Ecto neural progenitor cell (in vitro differentiated cells): Measurements from ENCODE around the gene ALKBH5.
A peak's percentile ranks its signal among the peaks of the same experiment; 100 is the strongest.

Source experiments
- DNase-seq: peaks from one replicate; pipeline ENCODE4 v3.0.0-alpha.2; 2018; ENCODE audit warnings: low spot score

Gene ALKBH5

DNA sequence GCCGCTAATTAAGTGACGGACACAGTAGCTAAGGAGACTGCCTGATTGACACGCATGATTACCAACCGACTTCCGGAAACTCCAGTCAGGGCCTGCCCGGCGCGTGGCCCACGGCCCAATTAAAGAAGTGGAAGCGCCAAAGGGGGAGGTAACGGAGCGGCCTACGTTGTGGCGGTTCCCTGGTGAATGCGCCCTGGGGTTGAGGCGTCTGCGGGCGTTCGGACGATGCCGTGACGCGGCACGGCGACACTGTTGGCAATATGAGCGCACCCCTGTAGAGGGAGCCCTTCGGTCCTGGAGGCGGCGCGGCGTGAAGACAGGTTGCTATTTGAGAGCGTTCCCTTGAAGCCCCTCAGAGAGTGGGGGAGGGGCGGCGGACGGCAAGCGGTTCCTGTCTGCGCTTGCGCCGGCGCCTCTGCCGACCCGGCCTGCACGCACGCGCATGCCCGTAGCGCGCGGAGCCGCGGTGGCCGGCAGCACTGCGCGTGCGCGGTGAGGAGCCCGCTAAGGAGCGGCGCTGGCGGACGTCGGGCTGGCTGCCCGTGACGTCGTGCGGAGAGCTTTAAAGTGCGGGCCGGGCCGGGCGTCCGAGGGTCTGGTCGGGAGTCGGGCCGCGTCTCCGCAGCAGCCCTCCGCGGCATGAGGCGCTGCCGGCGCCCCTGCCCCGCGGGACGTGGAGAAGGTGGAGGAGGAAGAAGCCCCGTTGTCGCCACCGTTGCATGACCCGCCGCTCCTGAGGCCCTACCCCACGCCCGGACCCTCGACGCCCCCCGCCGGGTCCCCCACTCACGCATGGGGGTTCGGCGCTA, at the start of gene ALKBH5:
TSS of gene ALKBH5 (plus strand) at position 495 of the 809 bp plus-strand sequence. CDS start 416 bp downstream, outside the sequence.
- peak; percentile 99 for DNase-seq

DNA sequence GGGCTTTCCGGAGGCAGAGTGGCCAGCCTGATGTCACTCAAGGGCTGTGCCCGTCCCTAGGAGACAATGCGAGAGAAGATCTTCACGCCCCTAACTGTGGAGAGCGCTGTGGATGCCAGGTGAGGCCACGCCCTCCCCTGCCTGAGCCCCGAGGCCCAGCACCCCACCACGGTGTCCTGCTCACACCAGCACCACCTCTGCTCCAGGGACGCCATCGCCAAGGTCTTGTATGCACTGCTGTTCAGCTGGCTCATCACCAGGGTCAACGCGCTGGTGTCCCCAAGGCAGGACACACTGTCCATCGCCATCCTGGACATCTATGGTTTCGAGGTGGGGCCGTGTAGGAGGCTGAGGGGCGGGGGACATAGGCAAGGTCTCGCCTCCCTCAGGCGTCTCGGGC, 47.3 kb upstream of the ALKBH5 start:
- no peak for DNase-seq

DNA sequence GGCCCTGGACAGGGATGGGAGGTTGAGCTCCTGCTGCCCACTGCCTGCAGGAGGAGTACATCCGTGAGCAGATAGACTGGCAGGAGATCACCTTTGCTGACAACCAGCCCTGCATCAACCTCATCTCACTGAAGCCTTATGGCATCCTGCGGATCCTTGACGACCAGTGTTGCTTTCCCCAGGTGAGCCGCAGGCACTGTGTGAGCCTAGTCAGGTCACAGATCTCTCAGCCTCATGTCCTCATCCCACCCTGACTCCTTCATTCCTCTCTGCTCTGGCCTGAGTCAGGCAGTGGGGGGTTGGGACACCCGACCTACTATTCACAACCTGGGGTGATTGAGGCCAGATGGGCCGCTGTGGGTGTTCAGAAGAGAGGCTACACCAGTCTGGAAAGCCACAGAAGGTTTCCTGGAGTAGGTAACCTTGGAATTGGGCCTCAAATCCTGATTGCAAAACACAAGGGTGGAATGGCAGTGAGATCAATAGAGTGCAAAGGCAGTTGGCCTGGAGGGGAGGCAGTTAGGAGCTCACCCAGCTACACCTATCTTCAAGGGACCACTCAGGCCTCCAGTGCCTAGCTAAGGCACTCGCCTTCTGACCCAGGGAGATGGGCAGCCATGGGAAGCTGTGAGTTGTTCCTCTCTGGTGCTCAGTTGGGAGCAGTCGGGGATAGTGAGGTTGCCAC, 45.4 kb upstream of the ALKBH5 start:
- DNase-seq: no peak

DNA sequence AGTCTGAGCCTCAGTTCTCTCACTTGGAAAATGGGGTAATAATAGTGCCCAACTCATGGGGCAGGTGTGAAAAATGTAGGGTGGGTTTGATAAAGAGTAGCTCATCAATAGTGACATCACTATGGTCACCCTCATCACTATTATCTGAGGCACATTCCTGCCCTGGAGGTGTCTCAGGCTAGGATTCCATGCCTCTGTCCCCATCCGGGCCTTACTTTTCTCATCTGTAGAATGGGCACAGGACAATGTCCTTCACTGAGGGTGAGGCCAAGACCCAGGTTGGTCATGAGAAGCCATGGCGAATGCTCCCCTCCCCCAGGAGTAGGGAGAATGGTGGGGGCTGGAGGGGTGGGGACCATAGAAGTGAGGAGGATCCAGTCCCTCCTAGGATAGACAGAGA, 44.5 kb upstream of the ALKBH5 start:
- DNase-seq: no peak

DNA sequence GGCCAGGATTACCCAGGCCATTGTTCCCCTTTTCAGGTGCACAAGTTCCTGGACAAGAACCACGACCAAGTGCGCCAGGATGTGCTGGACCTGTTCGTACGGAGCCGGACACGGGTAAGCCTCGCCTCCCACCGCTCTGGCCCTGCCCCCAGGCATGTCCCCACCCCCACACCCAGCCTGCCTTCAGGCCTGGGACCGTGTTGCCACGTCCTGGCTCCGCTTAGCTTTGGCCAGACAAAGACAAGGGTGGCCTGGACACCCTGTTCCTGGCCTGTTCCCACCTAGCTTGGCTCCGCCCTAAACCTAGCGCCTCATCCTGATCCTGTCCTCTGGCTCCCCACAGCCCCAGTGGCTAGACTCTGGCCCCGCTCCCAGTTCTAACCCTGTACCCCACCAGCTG, 44.1 kb upstream of the ALKBH5 start:
- no peak for DNase-seq

DNA sequence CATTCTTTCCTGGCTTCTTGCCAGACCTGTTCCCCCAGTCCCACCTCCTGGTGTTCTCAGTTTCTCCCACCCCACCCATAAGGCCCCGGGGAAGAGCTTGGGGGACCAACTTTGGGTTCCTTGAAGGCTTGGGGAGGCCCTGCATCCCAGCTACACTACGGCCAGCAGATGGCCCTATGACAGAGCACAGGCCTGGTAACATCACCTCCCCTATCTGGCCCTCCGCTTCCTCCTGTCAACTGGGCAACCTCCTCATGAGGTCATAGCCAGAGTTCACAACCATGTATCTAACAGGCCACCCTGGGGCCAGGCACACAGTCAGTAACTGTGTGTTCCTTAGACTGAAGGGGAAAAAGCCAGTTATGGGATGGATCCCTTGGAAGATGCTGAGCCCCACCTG, 43.7 kb upstream of the ALKBH5 start:
- DNase-seq: no peak

DNA sequence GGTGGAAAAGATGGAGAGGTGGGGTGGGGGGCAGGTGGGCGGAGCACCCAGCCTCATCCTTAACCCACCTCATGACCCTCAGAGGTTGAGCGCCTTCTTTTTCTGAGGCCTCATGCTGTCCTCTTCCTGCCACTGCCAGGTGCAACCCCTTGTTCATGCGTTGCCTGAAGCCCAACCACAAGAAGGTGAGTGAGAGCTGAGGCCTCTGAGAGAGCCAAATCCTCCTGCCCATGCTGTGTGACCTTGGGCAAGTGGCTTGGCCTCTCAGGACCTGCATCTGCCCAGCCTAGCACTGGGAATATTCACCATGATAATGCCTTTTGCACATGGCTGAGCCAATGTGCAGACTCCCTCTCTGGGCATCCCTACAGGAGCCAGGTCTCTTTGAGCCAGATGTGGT, 43.0 kb upstream of the ALKBH5 start:
- no peak for DNase-seq

DNA sequence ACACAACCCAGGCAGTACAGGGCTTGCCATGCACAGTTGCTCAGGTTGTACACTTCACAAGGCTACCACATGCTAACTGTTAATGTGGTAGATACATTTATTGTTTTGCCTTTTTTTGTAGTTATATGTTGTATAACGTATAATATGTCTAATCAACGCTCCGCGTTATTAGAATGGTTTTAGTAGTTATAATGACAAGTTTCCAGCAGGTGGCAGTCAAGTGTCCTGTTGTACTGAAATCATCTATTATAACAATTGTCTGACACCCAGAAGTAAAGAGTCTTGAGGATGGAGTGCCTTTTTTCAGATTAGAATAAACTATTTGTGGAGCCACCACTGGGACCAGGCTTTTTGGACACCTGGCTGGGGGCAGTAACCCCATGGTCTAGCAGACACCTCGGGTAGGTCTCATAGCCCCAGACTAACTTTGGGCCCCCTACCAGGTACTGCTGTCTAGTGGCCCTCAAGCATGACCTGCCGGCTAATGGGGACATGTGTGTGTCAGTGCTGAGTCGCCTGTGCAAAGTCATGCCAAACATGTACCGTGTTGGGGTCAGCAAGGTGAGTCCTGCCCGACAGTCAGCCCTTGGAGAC, 42.3 kb upstream of the ALKBH5 start:
- no peak for DNase-seq

DNA sequence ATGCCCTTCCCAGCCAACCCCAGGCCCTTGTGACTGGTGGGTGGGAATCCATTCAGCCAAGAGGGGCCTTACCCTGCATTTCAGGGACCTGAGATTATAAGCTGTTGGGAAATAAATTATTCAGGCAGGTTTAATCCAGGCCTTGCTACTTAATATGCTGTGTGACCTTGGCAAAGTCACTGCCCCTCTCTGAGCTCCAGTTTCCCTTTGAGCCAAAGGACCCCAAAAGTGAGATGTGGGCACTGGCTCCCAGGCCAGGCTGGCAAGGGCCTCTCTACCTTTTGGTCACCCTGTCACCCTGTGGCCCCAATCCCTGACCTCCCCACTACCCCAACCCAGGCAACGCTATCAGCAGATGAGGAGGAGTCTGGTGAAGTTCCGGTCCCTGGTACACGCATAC, 41.2 kb upstream of the ALKBH5 start:
- no peak for DNase-seq

DNA sequence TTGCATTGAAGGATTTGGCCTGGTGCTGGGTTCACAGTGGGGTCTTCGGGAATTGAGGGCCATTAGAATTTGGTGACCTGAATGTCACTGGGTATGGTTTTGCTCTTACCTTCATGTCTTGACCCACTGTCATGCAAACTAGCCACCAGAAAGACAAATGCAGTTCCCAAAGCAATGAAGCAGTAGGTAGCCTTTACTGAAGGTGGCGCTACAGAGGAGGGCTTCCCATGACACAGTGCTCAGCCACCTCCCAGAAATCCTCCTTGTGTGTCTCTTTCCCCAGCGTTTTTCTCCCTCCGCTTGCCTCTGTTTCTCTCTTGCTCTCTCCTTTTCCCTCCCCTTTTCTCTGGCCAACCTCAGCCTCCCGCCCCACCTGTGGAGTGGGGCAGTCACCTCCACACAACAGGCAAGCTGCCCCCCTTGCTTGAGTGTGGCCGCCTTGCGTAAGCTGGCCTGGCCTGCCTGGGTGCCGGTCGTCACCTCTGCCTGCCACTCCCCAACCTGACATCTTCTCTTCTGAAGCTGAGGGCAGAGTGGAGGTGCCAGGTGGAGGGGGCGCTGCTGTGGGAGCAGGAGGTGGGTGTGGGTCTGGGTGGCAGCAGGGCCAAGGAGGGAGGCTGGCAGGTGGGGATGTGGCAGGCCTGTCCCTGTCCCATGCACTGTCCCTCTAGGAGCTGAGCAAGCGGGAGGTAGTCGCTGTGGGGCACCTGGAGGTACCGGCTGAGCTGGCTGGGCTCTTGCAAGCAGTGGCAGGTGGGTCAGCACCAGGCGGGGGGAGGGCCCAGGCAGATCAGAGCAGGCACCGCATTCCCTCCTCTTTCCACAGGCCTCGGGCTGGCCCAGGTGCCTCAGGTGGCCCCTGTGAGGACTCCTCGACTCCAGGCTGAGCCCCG, 40.3 kb upstream of the ALKBH5 start:
- DNase-seq: no peak

DNA sequence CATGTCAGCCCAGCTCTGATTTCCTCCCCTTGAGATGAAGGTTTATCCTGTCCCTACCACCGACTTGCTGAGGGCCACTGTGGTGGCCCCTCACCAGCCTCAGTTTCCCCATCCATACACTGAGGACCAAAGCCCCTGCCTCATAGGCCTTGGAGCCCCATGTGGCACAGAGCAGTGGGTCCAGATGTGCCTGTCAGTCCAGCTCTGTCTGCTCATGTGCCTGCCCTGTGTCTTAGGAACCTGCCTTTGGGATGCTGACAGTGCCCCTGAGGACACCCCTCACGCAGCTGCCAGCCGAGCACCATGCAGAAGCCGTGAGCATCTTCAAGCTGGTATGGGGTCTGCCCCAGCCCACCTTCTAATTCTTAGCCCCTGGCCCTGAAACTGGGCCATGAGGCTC, 39.4 kb upstream of the ALKBH5 start:
- DNase-seq: no peak

DNA sequence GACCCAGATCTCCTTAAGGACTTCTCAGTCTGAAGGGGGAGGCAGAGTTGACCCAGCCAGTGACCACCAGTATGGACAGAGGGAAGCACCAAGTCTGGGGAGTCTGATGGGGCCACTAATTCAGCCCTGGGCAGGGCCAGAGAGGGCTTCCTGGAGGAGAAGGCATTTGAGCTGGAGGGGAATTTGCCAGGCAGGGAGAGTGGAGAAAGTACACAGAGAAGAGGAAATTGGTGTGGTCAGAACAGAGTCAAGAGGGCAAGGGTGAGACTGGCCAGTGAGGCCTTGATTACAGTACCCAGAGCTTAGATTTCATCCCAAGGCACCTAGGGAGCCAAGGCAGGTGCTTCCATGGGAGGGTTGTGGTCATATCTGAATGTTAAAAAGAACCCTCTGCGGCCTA, 38.8 kb upstream of the ALKBH5 start:
- no peak for DNase-seq

DNA sequence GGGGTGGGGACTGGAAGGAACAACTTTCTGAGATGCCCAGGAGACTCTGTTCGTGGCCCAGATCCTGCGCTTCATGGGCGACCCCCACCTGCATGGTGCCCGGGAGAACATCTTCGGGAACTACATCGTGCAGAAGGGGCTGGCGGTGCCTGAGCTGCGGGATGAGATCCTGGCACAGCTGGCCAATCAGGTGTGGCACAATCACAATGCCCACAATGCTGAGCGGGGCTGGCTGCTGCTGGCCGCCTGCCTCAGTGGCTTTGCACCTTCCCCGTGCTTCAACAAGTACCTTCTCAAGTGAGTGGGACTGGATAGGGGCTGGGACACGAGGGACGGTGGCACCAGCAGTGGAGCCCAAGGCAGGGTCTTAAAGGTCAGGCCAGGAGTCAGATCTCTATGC, 37.8 kb upstream of the ALKBH5 start:
- no peak for DNase-seq

DNA sequence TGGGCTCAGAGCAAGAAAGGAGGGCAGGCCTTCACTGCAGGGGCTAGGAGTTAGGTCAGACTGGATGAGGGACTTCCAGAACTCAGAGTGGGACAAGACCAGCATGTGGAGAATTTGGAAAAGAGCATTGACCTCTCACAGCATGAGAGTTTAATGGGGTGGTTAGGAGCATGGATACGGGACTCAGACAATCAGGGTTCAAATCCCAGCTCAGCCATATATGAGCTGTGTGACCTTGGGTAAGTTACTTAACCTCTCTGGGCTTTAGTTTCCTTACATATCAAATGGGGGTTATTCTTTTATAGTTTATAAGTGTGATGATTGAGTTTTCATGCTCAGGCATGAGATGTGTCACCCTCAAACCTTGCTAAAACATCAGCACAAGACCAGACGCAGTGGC, 37.4 kb upstream of the ALKBH5 start:
- DNase-seq: no peak

DNA sequence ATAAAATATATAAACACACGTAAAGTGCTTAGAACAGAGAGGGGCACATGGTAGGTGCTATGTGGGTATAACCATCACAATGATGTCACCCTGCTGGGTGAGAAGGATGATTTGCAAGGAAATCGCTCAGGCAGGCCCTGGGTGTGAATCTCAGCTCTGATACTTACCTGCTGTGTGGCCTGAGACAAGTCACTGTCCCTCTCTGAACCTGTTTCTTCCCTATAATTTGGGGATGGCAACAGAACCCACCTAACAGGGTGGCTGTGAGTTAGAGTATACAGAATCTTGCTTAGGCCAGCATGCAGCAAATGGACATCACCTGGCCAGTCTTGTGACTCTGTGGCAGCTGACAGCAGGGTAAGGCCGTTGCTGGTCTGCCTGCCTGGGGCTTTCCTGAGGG, 36.6 kb upstream of the ALKBH5 start:
- no peak for DNase-seq

DNA sequence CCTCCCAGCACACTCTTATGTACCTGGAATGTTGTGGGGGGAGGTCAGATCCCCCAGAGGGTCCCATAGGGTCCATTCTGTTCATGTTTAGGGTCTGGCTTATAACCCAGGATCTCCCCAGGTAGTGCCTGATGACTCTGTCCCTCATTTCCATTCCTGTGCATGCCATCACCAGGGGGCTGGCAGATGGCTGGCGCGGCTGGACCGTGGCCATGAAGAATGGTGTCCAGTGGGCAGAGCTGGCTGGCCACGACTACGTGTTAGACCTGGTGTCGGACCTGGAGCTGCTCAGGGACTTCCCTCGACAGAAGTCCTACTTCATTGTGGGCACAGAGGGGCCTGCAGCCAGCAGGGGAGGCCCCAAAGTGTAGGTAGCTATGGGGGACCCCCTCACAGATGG, 35.0 kb upstream of the ALKBH5 start:
- no peak for DNase-seq

DNA sequence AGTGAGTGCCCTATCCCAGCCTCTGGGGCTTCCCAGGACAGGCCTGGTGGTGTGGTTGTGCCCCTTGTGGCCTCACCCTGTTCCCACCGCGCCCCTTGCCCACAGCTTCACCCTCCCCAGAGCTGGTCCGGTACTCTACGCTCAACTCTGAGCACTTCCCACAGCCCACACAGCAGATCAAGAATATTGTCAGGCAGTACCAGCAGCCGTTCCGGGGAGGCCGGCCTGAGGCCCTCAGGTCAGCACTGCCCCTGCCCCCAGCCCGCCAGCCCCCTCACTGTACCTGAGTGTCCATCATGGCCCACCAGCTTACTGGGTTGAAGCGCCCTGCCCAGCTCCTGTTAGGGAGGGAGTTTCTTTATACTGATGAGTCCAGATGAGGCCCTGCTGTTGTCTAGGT, 32.3 kb upstream of the ALKBH5 start:
- no peak for DNase-seq

DNA sequence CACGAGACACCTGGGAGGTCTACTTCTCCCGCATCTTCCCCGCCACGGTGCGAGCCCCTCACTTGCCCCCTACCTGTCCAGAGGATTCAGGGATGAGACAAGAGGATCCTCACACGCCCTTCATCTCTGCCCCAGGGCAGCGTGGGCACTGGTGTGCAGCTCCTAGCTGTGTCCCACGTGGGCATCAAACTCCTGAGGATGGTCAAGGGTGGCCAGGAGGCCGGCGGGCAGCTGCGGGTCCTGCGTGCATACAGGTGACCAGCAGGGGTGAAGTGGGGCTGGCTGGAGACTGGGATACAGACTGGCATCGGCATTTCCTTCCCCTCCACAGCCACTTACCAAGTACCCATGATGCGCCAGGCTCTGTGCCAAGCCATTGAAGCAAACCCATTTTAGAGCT, 28.4 kb upstream of the ALKBH5 start:
- DNase-seq: no peak

DNA sequence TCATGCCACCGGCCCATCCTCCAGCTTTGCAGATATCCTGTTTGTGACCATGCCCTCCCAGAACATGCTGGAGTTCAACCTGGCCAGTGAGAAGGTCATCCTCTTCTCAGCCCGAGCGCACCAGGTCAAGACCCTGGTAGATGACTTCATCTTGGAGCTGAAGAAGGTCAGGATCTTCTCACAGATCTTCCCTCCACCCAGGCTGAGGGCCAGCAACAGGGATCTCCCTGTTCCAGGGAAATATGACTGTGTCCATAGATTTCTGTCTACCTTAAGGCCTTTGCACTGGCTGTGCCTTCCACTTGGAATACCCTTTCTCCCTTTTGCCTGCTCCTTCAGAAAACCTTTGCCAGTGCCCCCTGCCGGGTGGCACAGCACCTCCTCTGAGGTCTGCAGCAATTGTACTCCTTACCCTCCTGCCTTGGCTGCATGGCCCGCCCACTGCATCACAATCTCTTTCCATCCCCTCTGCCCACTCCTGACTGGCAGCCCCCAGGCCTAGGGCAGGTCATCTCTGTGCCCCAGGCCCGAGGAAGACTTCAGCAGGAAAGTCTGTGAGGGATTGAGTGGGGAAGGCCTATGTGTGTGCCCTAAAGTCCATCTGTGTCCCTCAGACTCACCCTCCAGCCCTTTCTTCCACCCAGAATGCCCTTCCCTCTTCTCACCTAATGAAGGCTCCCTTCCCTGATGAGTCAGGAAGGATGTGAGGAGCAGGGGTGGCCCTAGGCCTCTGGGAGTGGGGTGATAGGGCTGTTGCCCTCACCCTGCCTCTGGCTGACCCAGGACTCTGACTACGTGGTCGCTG, 27.3 kb upstream of the ALKBH5 start:
- DNase-seq: no peak

DNA sequence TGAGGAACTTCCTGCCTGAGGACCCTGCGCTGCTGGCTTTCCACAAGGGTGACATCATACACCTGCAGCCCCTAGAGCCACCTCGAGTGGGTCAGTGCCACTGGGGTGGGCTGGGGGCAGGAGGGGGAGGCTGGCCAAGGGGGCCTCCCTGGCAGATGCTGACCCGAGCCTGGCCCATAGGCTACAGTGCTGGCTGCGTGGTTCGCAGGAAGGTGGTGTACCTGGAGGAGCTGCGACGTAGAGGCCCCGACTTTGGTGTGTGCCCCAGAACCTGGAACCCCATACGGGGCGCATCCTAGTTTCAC, 26.7 kb upstream of the ALKBH5 start:
- no peak for DNase-seq

DNA sequence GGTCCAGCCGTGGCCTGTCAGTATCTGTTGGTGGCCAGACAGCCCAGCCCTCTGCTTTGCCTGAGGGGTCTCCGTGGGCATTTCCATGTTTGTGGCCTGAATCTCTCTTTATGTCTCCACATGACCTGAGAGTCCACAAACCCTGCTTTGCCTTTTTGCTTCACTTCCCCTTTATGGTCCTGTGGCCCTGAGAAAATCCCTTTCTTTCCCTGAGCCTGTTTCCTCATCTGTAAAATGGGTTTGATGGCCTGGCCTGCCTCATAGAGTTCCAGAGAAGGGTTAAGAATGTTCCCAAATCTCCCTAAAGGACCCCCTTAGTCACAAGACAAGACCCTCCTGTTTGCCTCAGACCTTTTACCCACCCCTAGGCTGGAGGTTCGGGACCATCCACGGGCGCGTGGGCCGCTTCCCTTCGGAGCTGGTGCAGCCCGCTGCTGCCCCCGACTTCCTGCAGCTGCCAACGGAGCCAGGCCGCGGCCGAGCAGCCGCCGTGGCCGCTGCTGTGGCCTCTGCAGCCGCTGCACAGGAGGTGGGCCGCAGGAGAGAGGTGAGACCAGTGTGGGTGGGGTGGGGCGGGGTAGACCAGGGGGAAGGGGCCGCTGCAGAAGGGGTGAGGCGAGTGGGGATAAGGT, 26.2 kb upstream of the ALKBH5 start:
- no peak for DNase-seq
